Purkinje cell (primary cell): Measurements from ENCODE around the gene MRE11. TPM values are rescaled to one million over a fixed set of nuclear protein-coding genes. Genes with fewer than 3 reads are reported as not detected.

Experiments used
- polyA plus RNA-seq: library from polyadenylated mRNA; unstranded; fragments of >200 nt; fragmentation: Nextera tagmentation; gene quantifications from 2 replicates; pipeline ENCODE4 v1.2.1, GENCODE V29; 2014

The MRE11 gene
- polyA plus RNA-seq, result 4.5 and 7.8 TPM in 2 replicates

DNA sequence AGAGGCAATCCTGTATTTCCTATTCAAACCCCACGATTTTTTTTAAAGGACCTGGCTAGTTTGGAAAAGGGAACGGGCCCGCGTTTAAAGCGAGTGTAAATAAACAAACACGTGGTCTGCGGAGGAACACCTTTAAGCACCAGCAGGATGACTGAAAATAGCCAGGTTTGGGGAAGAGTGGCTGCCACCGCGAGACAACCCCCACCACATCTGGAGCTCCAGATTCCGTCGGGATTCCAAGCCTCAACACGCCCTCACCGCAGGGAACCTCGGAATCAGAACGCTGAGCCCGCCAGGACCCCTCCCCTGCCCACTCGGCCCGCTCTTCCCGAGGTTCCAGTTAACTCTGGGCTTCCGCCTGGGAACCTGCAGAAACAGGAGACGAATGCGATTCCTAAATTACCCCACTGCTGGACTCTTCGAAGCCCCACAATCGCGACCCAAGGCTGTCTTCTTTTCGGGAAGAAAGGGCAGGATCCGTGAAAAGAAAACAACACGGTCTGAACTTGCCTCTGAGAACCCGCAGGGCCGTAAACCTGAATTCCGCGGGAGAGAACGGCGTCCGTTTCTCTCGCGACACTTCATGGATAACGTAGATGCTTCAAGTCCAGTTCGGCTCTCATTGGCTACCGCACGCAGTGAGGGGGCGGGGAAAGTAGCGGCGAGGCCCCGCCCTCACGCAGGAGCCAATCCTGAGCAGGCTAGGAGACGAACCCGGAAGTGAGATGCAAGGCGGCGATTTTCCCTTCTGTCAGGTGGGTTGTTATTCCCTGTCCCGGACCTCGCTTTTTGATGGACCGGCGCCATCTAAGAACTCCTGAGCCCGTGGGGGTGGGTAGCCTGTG, at the start of gene MRE11, which contains the start of gene ANKRD49:
TSS of gene MRE11 (minus strand) at position 564 of the 845 bp plus-strand sequence. CDS start 1,043 bp downstream, outside the sequence.
TSS of gene ANKRD49 (plus strand) at position 704 of the 845 bp plus-strand sequence. CDS start 2,710 bp downstream, outside the sequence.

DNA sequence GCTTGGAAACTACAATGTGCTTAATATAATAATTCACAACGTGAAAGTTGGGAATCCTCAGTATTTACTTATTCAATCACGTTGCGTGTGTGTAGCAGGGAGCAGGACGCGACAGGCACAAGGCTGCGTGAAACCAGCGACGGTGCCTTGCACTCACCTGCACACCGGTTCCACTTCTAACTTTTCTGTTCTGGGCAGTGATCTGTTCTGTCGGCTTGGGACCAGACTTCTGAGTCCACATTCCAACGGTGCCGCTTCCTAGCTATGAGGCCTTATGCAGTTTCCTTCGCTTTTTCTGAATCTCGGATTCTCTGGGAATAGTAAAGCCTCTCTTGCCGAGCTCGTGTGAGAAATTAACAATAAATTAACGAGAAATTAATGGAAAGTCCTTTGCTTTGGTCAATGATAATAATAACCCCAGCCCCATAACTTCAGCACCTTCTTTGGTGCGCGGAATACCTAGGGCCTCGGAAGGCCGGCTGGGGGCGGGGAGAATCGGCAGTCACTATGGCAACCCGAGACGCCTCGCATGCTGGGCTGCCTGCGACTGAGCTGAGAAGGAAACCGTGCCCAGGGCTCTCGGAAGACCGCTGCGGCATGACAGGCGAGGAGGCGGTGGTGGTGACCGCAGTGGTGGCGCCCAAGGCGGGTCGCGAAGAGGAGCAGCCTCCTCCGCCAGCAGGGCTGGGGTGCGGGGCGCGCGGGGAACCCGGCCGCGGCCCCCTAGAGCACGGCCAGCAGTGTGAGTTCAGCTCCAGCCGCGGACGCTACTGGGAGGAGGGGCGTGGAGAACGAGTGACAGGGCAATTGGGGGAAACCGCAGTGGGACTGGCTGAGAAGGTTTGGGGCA, 18.5 kb upstream of the MRE11 start, which contains the start of gene C11orf97:
TSS of gene C11orf97 (plus strand) at position 530 of the 850 bp plus-strand sequence. CDS start at position 598, 68 bp downstream.

GRCh38 chr11:94400839-94401772, 92.5 kb downstream of the MRE11 start, which contains the start of gene GPR83:
Gene GPR83 (minus strand): TSS chr11:94401419. CDS start chr11:94401247, 172 bp downstream.

Other genes with a start within 250 kb of the MRE11 start
- gene IZUMO1R, start 189.3 kb downstream of the MRE11 start, polyA plus RNA-seq, result not detected in 2 replicates
- 0.94 TPM in 1 of 2 replicates, not detected in the other for gene GPR83, start 92.4 kb downstream of the MRE11 start, polyA plus RNA-seq
- gene ANKRD49, start 140 bp upstream of the MRE11 start, polyA plus RNA-seq, result 10.0 and 14.2 TPM in 2 replicates
- not detected in 2 replicates for gene C11orf97, start 18.6 kb upstream of the MRE11 start, polyA plus RNA-seq
- 0.17 TPM in 1 of 2 replicates, not detected in the other for gene FUT4, start 50.1 kb upstream of the MRE11 start, polyA plus RNA-seq
- 0.34 TPM in 1 of 2 replicates, not detected in the other for gene PIWIL4, start 73.5 kb upstream of the MRE11 start, polyA plus RNA-seq